ACC112 (cell line): ENCODE data around the gene LHFPL3.

Source experiments
- H2AFZ ChIP-seq: fragments of 200-600 bp; sonication (generic); one replicate; pipeline ENCODE4 v1.6.0; 2017; ENCODE audit warnings: antibody characterized with exemption, low read length; ENCODE audit not compliant: unreplicated experiment
- H3K27ac ChIP-seq: fragments of 200-600 bp; sonication (generic); 2 replicates; pipeline ENCODE4 v1.5.1; 2014; ENCODE audit warnings: low read depth, mild to moderate bottlenecking, antibody characterized with exemption, low read length, moderate library complexity
- H3K27me3 ChIP-seq: fragments of 200-600 bp; sonication (generic); 2 replicates; pipeline ENCODE4 v1.6.1; 2014; ENCODE audit warnings: mild to moderate bottlenecking, antibody characterized with exemption, low read length, moderate library complexity, mixed read lengths; ENCODE audit not compliant: insufficient read depth
- H3K36me3 ChIP-seq: fragments of 200-600 bp; sonication (generic); 2 replicates; pipeline ENCODE4 v1.6.1; 2016; ENCODE audit warnings: mild to moderate bottlenecking, antibody characterized with exemption, low read length, moderate library complexity, mixed read lengths; ENCODE audit not compliant: insufficient read depth
- H3K4me1 ChIP-seq: fragments of 200-600 bp; sonication (generic); one replicate; pipeline ENCODE4 v1.6.1; 2016; ENCODE audit warnings: low read length, mixed read lengths; ENCODE audit not compliant: insufficient read depth, unreplicated experiment, control insufficient read depth
- H3K4me3 ChIP-seq: fragments of 200-600 bp; sonication (generic); 2 replicates; pipeline ENCODE4 v1.5.1; 2014; ENCODE audit warnings: mild to moderate bottlenecking, low read depth, low read length
- H3K79me2 ChIP-seq: fragments of 200-600 bp; sonication (generic); one replicate; pipeline ENCODE4 v1.6.0; 2016; ENCODE audit warnings: low read length; ENCODE audit not compliant: control insufficient read depth, unreplicated experiment, insufficient read depth

Gene LHFPL3

GRCh38 chr7:104805449-104806317 lies 477.3 kb downstream of the LHFPL3 start:
- H2AFZ ChIP-seq, result no peak overlapping the region
- H3K27me3 ChIP-seq, result peaks cover 77% of the 10 kb centered on the region

GRCh38 chr7:104807671-104808070 lies 479.3 kb downstream of the LHFPL3 start:
- no peak overlapping the region for H2AFZ ChIP-seq
- peaks cover 72% of the 10 kb centered on the region for H3K27me3 ChIP-seq

More at GRCh38 chr7:104805449-104806317, 477.3 kb downstream of the LHFPL3 start:
- no peaks in the 10 kb centered on the region for H3K79me2 ChIP-seq
- no peaks in the 10 kb centered on the region for H3K4me1 ChIP-seq
- H3K4me3 ChIP-seq, result no peak overlapping the region
- no peak overlapping the region for H3K27ac ChIP-seq
- H3K36me3 ChIP-seq, result no peaks in the 10 kb centered on the region

GRCh38 chr7:104809906-104810305 lies 481.5 kb downstream of the LHFPL3 start:
- Histone ChIP-seq H3K27me3 (peaks cover 73% of the 10 kb centered on the region), H3K27ac (no peak overlapping the region), H2AFZ (no peak overlapping the region)

More at GRCh38 chr7:104807671-104808070, 479.3 kb downstream of the LHFPL3 start:
- Histone ChIP-seq H3K4me3 (no peak overlapping the region), H3K4me1 (no peaks in the 10 kb centered on the region), H3K79me2 (no peaks in the 10 kb centered on the region), H3K27ac (no peak overlapping the region), H3K36me3 (no peaks in the 10 kb centered on the region)

GRCh38 chr7:104814126-104814525 lies 485.7 kb downstream of the LHFPL3 start:
- no peak overlapping the region for H3K4me3 ChIP-seq
- no peak overlapping the region for H2AFZ ChIP-seq
- no peaks in the 10 kb centered on the region for H3K79me2 ChIP-seq
- peaks cover 69% of the 10 kb centered on the region for H3K27me3 ChIP-seq
- no peaks in the 10 kb centered on the region for H3K4me1 ChIP-seq
- H3K27ac ChIP-seq, result no peak overlapping the region
- no peaks in the 10 kb centered on the region for H3K36me3 ChIP-seq

More at GRCh38 chr7:104809906-104810305, 481.5 kb downstream of the LHFPL3 start:
- Histone ChIP-seq H3K4me3 (no peak overlapping the region), H3K36me3 (no peaks in the 10 kb centered on the region), H3K79me2 (no peaks in the 10 kb centered on the region), H3K4me1 (no peaks in the 10 kb centered on the region)

- no peaks in the 10 kb centered on the region for H3K79me2 ChIP-seq
- no peak overlapping the region for H3K4me3 ChIP-seq
- no peak overlapping the region for H3K27ac ChIP-seq
- peaks cover 73% of the 10 kb centered on the region for H3K27me3 ChIP-seq
- no peaks in the 10 kb centered on the region for H3K4me1 ChIP-seq
- H3K36me3 ChIP-seq, result no peaks in the 10 kb centered on the region
- no peak overlapping the region for H2AFZ ChIP-seq
Measured at GRCh38 chr7:104814671-104815400, 486.4 kb downstream of the LHFPL3 start.

- Histone ChIP-seq H3K79me2 (no peaks in the 10 kb centered on the region), H3K4me3 (no peak overlapping the region), H3K4me1 (no peaks in the 10 kb centered on the region), H3K27me3 (peaks cover 72% of the 10 kb centered on the region), H3K27ac (no peak overlapping the region), H2AFZ (no peak overlapping the region), H3K36me3 (no peaks in the 10 kb centered on the region)
Measured at GRCh38 chr7:104816537-104816936, 488.1 kb downstream of the LHFPL3 start.

GRCh38 chr7:104818961-104819880 lies 490.8 kb downstream of the LHFPL3 start:
- Histone ChIP-seq H3K36me3 (no peaks in the 10 kb centered on the region), H3K27ac (no peak overlapping the region), H3K79me2 (no peaks in the 10 kb centered on the region), H3K4me3 (no peak overlapping the region), H3K4me1 (no peaks in the 10 kb centered on the region), H2AFZ (no peak overlapping the region), H3K27me3 (peaks cover 58% of the 10 kb centered on the region)

- Histone ChIP-seq H3K27ac (no peak overlapping the region), H2AFZ (no peak overlapping the region), H3K79me2 (no peaks in the 10 kb centered on the region), H3K4me1 (no peaks in the 10 kb centered on the region), H3K27me3 (peaks cover 42% of the 10 kb centered on the region), H3K36me3 (no peaks in the 10 kb centered on the region), H3K4me3 (no peak overlapping the region)
Measured at GRCh38 chr7:104820836-104821535, 492.6 kb downstream of the LHFPL3 start.

GRCh38 chr7:104823177-104823576 lies 494.8 kb downstream of the LHFPL3 start:
- Histone ChIP-seq H3K4me1 (no peaks in the 10 kb centered on the region), H3K27me3 (peaks cover 38% of the 10 kb centered on the region), H3K4me3 (no peak overlapping the region), H3K79me2 (no peaks in the 10 kb centered on the region), H3K36me3 (no peaks in the 10 kb centered on the region), H3K27ac (no peak overlapping the region), H2AFZ (no peak overlapping the region)

- no peaks in the 10 kb centered on the region for H3K36me3 ChIP-seq
Measured at GRCh38 chr7:104825099-104825498, 496.7 kb downstream of the LHFPL3 start.

More at GRCh38 chr7:104825099-104825498, 496.7 kb downstream of the LHFPL3 start:
- H2AFZ ChIP-seq, result no peak overlapping the region
- no peaks in the 10 kb centered on the region for H3K4me1 ChIP-seq
- no peak overlapping the region for H3K27ac ChIP-seq
- no peak overlapping the region for H3K4me3 ChIP-seq
- no peaks in the 10 kb centered on the region for H3K79me2 ChIP-seq
- H3K27me3 ChIP-seq, result peaks cover 21% of the 10 kb centered on the region; the same call in 1 of the 2 replicates
